Prostate gland (tissue), 2 donors: ENCODE measurements around the gene PDPK1. TPM values are rescaled to one million over a fixed set of nuclear protein-coding genes. Genes with fewer than 3 reads are reported as not detected.

Experiments used
- DNase-seq: peaks from one replicate; pipeline ENCODE4 v3.0.0-alpha.2; 2019; ENCODE audit warnings: low spot score
- H3K27ac ChIP-seq, 2 donors: fragments of 200-600 bp; sonication (generic); 2 replicates each; pipeline ENCODE4 v1.5.1; 2017 to 2019
- H3K27me3 ChIP-seq: fragments of 200-600 bp; sonication (generic); replicated peaks from 2 replicates; pipeline ENCODE4 v1.5.1; 2019; ENCODE audit not compliant: insufficient read depth
- H3K36me3 ChIP-seq, 2 donors: fragments of 200-600 bp; sonication (generic); 1 replicate in 1 of 2; 2 replicates in 1 of 2; pipeline versions ENCODE4 v1.5.1 to v1.8.1; 2017 to 2019
- H3K4me1 ChIP-seq: fragments of 200-600 bp; sonication (generic); replicated peaks from 2 replicates; pipeline ENCODE4 v1.5.1; 2019
- H3K4me3 ChIP-seq, 2 donors: fragments of 200-600 bp; sonication (generic); 2 replicates each; pipeline ENCODE4 v1.5.1; 2017 to 2019
- H3K9me3 ChIP-seq: fragments of 200-600 bp; sonication (generic); 2 replicates; pipeline ENCODE4 v1.5.1; 2017
- CTCF ChIP-seq, 4 experiments: fragments of 200-600 bp in 2 of 4; fragments of 450-650 bp in 2 of 4; sonication (generic) in 2 of 4; IDR thresholded peaks; 1 replicate in 3 of 4; 2 replicates in 1 of 4; pipeline ENCODE4 v1.5.1; 2016 to 2019; ENCODE audit warnings: antibody characterized with exemption in 4 of 4, mild to moderate bottlenecking in 2 of 4, moderate library complexity in 2 of 4
- POLR2A ChIP-seq: fragments of 450-650 bp; IDR thresholded peaks from one replicate; pipeline ENCODE4 v1.6.1; 2016; ENCODE audit warnings: antibody characterized with exemption, mild to moderate bottlenecking
- POLR2AphosphoS5 ChIP-seq: sonication (generic); formaldehyde crosslinking; IDR thresholded peaks from one replicate; pipeline ENCODE4 v1.6.1; 2017; ENCODE audit warnings: antibody characterized with exemption
- WGBS: methylation state at CpG from one replicate; pipeline ENCODE4 v1.1.5; 2018; 5-methylcytosine and 5-hydroxymethylcytosine counted together
- intact Hi-C: fragments of 100-400 bp; cut with DNase I; formaldehyde crosslinking; loops from one replicate; pipeline ENCODE4 v1.14.2; 2022
- total RNA-seq, 2 donors: library from RNA; depleted of rRNA; stranded (reverse); fragments of >200 nt; gene quantifications; one replicate each; pipeline ENCODE4 v1.1.0, GENCODE V29; 2016

Gene PDPK1
- total RNA-seq, 2 donors from 2014 or later, result 33.1 to 73.2 TPM

- 89% methylated on average over 14 of the region's 14 CpGs for WGBS
- Histone ChIP-seq H3K9me3 (no peaks in the 10 kb centered on the region), H3K36me3 (peaks cover 4 to 12% of the 10 kb centered on the region in 2 donors), H3K27me3 (no peaks in the 10 kb centered on the region), H3K27ac (no peak overlapping the region), H3K4me1 (no peaks in the 10 kb centered on the region), H3K4me3 (no peak overlapping the region)
- intact Hi-C loops, result no loop called here
- no peak for TF ChIP-seq CTCF (IDR thresholded peaks at IDR 0.05)
- TF ChIP-seq POLR2A, result no peak
- TF ChIP-seq POLR2AphosphoS5, result no peak
- DNase-seq, result no peak
Measured at GRCh38 chr16:2587891-2588565, 50.2 kb downstream of the PDPK1 start.

- no peak overlapping the region for H3K27ac ChIP-seq
- DNase-seq, result no peak
- 96% methylated on average over 15 of the region's 15 CpGs for WGBS
- intact Hi-C loops, result loop anchor here (10.0 kb wide), 1 partner anchor 57 kb away; the partner anchor contains the start of genes CEMP1 and PDPK1
- H3K4me3 ChIP-seq, result no peak overlapping the region
- TF ChIP-seq POLR2A (no peak), POLR2AphosphoS5 (no peak), CTCF (IDR thresholded peaks at IDR 0.05) (no peak)
- no peaks in the 10 kb centered on the region for H3K4me1 ChIP-seq
- peaks cover 4 to 5% of the 10 kb centered on the region in 2 donors for H3K36me3 ChIP-seq
- H3K9me3 ChIP-seq, result no peaks in the 10 kb centered on the region
- H3K27me3 ChIP-seq, result no peaks in the 10 kb centered on the region
Measured at GRCh38 chr16:2591476-2592240, 53.8 kb downstream of the PDPK1 start.

- intact Hi-C loops, result loop anchor here (10.0 kb wide), 1 partner anchor 58 kb away; the partner anchor contains the start of genes CEMP1 and PDPK1
- Histone ChIP-seq H3K4me1 (no peaks in the 10 kb centered on the region), H3K9me3 (no peaks in the 10 kb centered on the region), H3K4me3 (no peak overlapping the region), H3K27ac (no peak overlapping the region), H3K36me3 (peaks cover 0 to 5% of the 10 kb centered on the region in 2 donors), H3K27me3 (no peaks in the 10 kb centered on the region)
- 88% methylated on average over 16 of the region's 16 CpGs for WGBS
- TF ChIP-seq POLR2A, result no peak
- TF ChIP-seq CTCF (IDR thresholded peaks at IDR 0.05), result no peak
- TF ChIP-seq POLR2AphosphoS5, result no peak
- DNase-seq, result no peak
Measured at GRCh38 chr16:2592786-2593185, 55.0 kb downstream of the PDPK1 start.

- Histone ChIP-seq H3K27ac (no peak overlapping the region), H3K4me3 (no peak overlapping the region), H3K9me3 (no peaks in the 10 kb centered on the region), H3K4me1 (no peaks in the 10 kb centered on the region), H3K36me3 (peaks cover 0 to 8% of the 10 kb centered on the region in 2 donors), H3K27me3 (no peaks in the 10 kb centered on the region)
- WGBS, result 93% methylated on average over 27 of the region's 27 CpGs
- TF ChIP-seq POLR2AphosphoS5 (no peak), POLR2A (no peak), CTCF (IDR thresholded peaks at IDR 0.05) (no peak)
- intact Hi-C loops, result loop anchor here (10.0 kb wide), 1 partner anchor 61 kb away; the partner anchor contains the start of genes CEMP1 and PDPK1
- DNase-seq, result no peak
Measured at GRCh38 chr16:2595393-2596205, 57.8 kb downstream of the PDPK1 start.
